ENCODE results near the gene PMEPA1.

DNA sequence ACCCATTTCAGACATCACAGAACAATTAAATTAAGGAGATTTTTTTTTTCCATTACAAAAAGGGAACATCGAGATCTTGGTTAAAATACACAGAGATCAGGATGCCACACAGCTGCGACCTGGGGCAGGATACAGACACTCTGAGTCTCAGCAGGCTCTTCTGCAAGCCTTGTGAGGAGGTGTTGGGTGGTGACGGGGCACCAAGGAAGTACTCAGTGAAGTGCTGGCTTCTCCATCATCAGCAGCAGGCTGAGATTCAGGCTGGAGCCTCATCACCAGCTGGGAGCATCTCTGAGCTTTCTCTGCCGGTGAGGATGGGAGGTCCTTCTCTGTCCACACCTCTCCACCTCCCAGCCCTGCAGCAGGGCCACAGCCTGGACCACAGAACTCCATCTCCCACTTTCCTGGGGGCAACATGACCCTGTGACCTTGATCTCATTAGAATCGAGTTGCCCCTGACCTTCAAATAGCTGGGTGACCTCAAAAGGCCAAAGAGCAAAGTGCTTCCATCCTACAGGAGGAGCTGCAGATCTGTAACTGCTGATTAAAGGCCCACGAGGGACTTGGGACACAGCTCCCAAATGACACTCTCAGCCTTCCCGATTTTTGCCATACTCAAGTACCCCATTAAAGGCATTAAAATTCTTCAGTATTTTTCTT lies 16.0 kb downstream of the PMEPA1 start:
- TF ChIP-seq, protein P1, sequence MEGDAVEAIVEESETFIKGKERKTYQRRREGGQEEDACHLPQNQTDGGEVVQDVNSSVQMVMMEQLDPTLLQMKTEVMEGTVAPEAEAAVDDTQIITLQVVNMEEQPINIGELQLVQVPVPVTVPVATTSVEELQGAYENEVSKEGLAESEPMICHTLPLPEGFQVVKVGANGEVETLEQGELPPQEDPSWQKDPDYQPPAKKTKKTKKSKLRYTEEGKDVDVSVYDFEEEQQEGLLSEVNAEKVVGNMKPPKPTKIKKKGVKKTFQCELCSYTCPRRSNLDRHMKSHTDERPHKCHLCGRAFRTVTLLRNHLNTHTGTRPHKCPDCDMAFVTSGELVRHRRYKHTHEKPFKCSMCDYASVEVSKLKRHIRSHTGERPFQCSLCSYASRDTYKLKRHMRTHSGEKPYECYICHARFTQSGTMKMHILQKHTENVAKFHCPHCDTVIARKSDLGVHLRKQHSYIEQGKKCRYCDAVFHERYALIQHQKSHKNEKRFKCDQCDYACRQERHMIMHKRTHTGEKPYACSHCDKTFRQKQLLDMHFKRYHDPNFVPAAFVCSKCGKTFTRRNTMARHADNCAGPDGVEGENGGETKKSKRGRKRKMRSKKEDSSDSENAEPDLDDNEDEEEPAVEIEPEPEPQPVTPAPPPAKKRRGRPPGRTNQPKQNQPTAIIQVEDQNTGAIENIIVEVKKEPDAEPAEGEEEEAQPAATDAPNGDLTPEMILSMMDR (IDR thresholded peaks at IDR 0.05 in 8 of 11, conservative IDR thresholded peaks at IDR 0.05 in 3 of 11) = no peak
- no peak for TF ChIP-seq POLR2AphosphoS5 (IDR thresholded peaks at IDR 0.05)
- no peak for TF ChIP-seq POLR2A (IDR thresholded peaks at IDR 0.05)
